ENCODE results near the gene ANK2.

DNA sequence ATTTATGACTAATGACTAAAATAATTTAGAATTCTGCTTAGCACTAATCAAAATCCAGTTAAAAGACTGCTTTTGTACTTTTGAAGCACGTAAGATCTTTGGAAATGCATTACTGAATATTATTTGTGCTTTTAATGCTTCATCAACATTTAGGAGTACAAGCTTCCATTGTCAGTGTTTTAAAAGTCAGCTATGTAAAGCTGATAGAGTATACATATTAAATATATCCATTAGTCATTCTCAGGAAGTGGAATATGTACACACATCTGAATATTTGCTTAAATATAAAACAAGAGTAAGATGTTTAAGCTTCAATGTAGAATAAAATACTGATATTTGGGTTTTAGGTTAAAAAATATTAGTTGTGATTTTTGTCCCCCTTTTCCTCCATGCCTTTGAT, 54.1 kb downstream of the ANK2 start:
- TF ChIP-seq, protein P1, sequence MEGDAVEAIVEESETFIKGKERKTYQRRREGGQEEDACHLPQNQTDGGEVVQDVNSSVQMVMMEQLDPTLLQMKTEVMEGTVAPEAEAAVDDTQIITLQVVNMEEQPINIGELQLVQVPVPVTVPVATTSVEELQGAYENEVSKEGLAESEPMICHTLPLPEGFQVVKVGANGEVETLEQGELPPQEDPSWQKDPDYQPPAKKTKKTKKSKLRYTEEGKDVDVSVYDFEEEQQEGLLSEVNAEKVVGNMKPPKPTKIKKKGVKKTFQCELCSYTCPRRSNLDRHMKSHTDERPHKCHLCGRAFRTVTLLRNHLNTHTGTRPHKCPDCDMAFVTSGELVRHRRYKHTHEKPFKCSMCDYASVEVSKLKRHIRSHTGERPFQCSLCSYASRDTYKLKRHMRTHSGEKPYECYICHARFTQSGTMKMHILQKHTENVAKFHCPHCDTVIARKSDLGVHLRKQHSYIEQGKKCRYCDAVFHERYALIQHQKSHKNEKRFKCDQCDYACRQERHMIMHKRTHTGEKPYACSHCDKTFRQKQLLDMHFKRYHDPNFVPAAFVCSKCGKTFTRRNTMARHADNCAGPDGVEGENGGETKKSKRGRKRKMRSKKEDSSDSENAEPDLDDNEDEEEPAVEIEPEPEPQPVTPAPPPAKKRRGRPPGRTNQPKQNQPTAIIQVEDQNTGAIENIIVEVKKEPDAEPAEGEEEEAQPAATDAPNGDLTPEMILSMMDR (conservative IDR thresholded peaks at IDR 0.05; ENCODE audit: low read length) = no peak
- TF ChIP-seq EZH2phosphoT487 (IDR thresholded peaks at IDR 0.05; ENCODE audit: borderline replicate concordance) = no peak

Data from Loucy (cell line).